Stimulated activated CD8-positive, alpha-beta memory T cell treated with anti-CD3 and anti-CD28 coated beads, Interleukin-12 subunit alpha, Interleukin-12 subunit beta, amount 100 ng/mL, for 24 hours (primary cell): Measurements from ENCODE around the gene FRZB.

ENCODE experiments used
- DNase-seq: peaks from one replicate; pipeline ENCODE4 v3.0.0-alpha.2; 2020; ENCODE audit errors: extremely low read depth

FRZB gene

DNA sequence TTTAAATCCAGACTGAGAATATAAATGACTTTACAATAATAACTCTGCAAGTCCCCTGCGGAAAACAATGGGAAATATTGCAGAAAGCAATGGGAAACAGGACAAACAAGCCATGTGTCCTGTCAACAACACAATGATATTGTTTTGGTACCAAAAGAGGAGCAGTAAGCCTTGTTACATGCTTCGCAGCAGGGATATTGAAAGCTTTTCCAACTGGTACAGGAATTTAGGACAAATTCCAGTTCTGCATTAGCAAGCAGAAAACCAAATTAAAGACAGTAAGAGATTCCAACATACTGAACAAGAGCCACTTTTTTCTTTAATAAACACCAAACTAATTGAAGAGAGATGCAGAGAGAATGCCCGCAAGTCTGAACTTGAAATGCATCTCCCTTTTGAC is 30.0 kb downstream of the FRZB start:
- no peak for DNase-seq

DNA sequence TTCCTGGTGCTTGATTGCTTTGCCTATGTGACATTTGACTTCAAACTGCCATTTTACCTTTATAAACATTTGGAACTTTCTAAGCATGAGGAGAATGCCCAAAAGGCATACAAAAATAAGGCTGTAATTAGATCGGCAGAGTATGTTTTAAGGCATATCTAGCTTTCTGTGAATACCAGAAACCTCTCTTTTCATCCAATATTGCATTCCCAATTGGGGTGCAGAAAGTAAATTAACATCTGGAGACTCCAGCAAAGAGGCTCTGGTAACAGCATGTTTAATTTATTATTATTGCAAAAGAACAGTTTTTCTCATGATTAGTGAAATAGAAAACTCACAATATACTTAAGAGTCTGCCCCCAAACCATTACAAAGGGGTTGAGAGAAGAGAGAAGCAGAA is 32.1 kb downstream of the FRZB start:
- no peak for DNase-seq

DNA sequence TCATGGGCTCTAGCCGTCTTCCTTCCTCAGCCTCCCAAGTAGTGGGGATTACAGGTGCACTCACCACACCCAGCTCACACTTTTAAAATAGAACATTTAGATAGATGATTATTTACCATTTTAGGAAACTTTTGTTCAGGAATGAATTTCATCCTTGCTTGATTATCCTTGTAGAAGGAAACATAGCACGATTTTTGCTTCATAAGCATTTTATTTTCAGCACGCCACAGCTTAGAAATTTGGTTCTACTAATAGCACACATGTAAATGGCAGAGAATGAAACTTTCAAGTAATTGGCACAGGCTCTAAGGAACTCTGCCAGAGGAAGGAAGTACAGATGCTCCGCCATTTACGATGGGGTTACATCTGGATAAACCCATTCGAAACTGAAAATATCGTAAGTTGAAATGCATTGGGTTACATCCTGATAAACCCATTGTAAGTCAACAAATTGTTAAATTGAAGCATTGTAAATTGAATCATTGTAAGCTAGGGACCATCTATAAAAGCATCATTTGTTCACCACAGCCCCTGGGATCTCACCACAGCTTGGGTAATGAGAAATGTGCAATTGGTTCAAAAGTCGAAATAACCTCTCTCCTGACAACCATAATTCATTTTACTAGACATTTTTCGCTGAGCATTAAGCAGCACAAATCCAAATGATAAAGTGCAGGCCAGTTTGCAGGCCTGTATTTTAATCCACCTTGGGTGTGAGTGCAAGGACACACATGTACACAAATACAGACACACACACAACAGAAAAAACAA is 33.2 kb downstream of the FRZB start:
- no peak for DNase-seq

GRCh38 chr2:182831921-182832320 is 34.5 kb downstream of the FRZB start:
- DNase-seq: no peak

GRCh38 chr2:182831101-182831500 is 35.3 kb downstream of the FRZB start:
- DNase-seq: no peak

DNA sequence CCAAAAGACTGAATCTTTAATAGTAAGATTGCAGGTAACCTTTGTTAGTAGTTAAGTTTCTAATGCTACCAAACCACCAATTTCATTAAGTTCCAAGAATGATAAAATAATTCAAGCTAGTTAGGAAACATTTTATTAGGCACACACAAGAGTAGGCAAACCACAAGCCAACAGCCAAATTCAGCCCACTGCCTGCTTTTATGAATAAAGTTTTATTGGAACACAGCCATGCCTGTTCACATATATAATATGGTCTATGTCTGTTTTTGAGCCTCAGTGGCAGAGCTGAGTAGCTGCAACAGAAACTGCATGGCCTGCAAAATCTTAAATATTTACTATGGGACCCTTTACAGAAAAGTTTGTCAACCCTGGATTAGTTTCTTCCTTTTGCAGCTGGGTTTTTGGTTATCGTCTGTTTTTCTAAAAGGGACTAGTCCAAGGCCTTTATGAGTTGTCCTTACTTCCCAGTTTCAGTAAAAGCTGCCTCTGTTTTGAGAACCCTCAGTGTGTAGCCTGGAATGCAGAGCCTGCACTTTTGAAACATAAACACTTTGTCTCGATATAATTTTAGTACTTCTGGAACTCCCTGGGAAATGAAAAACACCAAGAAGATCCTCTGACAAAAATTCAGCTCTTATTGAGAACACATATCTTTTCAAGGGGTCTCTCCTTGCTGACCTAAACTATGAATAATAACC is 39.1 kb downstream of the FRZB start:
- no peak for DNase-seq

DNA sequence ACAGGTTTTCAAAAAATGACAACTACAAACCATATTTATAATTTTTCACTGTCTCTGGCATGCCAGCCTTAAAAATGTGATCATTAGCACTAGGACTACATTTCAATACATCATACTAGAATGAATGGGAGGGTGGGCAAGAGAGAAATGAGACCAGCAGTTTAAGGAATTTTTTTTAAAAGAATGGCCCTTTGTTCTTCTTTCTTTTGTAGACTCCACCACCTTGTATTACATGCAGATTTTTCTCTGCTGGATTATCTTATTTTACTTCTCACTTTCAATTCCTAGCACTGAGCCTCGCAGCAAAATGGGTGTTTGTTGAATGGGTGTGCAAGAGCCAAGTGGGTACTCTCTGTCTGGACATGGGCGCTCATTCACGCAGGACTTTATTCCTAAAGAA is 39.9 kb downstream of the FRZB start:
- no peak for DNase-seq

- no peak for DNase-seq
These were observed 40.4 kb downstream of the FRZB start for GRCh38 chr2:182826064-182826463.

GRCh38 chr2:182824767-182825158 is 41.7 kb downstream of the FRZB start:
- no peak for DNase-seq

DNA sequence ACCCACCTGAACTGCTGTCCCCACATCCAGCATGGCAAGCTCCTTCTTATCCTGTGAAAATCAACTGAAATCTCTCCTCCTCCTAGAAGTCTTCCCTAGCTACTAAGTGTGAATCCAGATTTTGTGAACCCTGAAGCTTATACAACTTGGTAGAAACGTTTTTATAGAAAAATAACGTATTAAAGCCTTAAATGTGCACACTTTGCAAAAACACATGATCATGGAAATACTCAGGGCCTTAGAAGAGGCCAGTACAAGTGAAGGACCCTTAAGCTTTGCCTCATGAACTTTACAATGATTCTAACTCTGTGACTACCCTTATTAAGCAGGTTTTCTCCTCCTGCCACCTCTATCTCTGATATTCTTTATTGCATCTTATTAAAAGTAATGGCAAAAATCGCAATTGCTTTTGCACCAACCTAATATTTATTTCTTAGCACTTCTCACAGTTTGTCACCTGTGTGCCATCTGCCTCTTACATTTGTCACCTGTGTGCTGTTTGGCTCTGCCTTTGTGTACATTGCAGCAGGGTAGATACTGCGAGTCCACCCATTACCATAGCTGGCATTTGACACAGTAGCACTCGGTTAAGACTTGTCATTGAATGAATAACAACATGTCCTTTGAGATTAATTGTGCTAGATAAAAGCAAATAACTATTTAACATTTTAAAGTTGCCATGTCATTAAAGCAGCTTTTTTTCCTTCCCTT is 42.2 kb downstream of the FRZB start:
- DNase-seq: no peak

DNA sequence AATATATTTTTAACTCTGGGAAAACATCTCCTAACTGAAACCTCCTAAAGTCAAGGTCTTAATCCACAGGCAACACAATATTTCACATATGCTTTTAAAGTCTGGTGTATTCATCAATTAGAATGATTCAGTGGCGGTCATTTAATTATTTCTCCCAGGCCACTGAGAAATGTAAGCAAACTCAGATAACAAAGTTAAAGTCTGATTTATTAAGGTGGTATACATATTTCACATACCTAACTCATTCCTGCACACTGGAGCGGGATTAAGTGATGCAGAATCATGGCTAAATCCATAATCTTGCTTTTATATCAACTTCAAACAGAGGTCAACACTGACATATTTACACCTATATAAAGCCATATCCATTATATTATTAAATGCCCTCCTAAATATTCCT is 43.7 kb downstream of the FRZB start:
- no peak for DNase-seq

- DNase-seq: no peak
These were observed 45.3 kb downstream of the FRZB start for GRCh38 chr2:182821182-182821581.

DNA sequence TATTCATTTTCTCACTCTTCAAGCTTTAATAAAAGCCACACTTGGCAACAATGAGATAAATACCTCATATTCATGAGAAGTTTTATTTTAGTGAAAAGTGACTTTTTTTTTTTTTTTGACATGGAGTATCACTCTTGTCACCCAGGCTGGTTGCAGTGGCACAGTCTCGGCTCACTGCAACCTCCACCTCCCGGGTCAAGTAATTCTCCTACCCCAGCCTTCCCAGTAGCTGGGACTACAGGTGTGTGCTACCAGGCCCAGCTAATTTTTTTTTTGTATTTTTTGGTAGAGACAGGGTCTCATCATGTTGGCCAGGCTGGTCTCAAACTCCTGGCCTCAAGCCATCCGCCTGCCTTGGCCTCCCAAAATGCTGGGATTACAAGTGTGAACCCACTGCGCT is 47.0 kb downstream of the FRZB start:
- DNase-seq: no peak

DNA sequence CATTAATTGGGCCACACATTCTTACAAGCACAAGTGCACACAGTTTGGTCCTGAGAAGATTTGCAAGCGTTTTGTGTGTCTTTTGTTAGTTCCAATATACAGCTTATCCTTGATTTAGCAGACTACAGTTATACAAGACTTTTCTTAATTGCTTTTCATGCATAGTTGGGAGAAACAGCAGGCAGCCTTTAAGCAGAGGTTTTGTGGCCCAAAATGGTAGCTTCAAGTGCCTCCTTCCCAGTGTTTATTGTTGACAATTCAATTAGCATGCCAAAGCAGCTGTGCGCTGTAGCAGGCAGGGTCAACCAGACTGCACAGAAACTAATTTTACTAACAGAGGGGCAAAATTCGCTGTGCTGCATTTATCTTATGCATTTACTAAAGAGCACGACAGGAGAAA is 47.5 kb downstream of the FRZB start:
- no peak for DNase-seq

DNA sequence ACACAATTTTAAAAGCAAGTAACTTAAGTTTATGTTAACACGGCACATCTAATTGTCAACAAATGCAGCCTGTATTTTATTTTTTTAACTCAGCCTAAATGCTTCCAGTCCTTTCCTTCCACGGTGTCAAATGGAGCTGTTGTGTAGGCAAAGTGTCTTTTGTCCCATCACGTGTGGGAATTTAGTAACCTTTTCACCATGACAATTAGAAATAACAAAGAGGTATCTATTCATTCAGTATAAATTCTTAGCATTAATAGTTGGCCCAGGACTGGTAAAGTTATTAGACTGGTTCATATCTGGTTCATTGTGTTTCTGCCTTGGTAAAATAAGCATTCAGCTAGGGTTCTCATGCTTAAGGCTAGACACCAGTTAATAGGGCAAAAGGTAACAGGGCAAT is 47.9 kb downstream of the FRZB start:
- DNase-seq: no peak

GRCh38 chr2:182817558-182817957 is 48.9 kb downstream of the FRZB start:
- DNase-seq: no peak

DNA sequence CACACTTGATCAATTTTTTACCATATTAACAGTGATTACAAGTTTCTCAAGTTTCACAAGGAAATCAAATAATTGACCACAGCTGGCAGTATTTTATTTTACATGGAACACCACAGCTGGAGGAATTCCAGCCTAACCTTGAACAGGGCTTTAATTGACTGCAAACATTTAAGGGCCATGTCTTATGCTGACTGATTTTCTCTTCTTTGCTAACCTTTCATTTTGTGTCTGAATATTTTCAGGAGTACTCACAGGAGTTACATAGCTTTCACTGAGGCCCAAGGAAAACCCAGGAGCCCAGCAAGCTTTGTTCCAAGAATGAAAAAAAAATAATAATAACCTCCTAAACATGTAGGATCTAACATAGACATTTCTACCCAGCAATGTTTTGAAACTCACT is 49.6 kb downstream of the FRZB start:
- DNase-seq: no peak

DNA sequence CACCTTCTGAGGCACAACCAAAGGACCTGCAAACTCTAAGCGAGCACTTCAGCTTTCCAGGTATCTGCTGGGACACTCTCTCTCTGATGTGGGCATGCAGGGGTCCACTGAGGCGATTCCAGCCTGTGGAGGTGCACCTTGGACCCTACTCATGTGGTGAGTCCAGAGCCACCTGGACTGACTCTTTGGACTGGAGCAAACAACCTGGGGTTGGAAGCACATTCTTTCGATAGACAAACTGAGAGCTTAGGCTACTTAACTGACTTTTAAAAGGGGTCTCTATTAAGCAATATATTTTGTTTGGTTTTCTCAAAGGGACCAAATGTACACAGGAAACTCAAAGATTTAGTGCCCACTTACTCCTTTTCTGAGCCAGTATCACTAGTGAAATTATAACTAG is 51.6 kb downstream of the FRZB start:
- DNase-seq: no peak

DNA sequence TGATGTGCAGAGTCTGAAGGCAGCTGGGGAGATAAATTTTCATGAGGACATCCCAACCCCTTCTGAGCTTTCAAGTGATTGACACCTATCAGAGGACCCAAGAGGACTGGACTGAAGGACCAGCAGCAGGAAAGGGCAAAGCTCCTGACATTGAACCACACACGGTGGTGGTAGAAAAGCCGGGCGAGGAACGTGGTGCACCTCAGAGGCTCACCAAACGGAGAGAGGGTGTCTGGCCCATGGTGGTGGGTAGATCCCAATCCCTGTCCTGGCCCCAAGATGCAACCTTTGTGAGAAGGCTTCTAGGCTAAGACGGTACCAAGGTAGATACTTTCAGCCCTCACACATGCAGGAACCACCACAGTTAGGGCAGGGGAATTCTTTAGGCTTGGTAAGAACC is 52.1 kb downstream of the FRZB start:
- DNase-seq: no peak

DNA sequence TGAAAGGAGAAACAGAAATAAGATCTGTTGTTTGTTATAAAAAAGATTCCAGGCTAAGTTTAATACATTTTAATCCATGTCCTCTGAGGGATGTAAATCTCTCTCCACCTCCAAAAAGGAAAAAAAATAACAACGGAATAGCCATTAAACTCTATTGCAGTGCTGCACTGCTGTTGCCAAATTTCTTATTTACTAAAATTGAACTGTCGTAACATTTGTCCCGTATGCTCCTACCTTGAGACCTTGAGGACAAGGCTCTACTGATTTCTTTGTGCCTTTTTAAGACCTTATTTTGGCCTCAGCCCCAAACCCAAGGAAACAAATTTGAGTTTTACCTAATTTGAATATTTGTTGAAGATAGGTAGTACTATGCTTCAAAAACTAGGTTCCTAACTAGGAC is 56.4 kb downstream of the FRZB start:
- DNase-seq: no peak

DNA sequence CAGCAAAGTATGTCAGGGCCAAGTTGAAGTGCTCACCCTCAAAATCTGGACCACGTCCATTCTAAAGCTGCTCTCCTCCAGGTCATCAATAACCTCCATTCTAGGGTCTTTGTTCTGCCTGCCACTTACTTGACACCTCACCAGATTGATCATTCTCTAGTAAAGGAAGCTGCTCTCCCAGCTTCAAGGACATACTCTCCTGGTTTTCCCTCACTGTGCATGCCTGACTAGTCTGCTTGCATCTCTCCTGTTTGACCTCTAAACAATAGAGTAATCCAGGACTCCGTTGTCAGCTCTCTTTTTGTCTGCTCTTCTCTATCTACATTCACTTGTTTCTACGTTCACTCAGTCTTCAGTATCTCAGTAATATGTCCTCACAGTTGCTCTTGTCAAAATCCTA is 59.1 kb downstream of the FRZB start:
- no peak for DNase-seq

DNA sequence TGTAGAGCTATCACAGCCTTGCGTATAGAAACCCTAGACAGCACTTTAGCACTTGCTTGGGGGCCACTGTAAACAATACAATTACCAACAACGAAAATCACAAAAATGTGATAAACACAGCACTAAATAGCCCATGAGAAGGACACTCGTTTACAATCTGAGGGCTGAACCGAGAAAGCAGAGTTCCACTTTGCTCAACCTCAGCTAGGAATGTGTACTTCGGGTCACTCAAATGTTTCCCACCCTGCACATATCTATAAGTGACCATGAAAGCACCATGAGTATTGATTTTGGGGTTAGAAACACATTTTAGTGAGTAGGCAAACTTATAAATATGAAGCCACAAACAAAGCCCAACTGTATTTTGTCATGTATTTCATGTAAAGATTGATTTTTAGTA is 62.3 kb downstream of the FRZB start:
- no peak for DNase-seq

- DNase-seq: no peak
These were observed 67.7 kb downstream of the FRZB start for GRCh38 chr2:182798736-182799135.
